Gastroesophageal sphincter (tissue), 3 donors: ENCODE measurements around the gene BCR.

Source experiments
- CTCF ChIP-seq, 4 experiments: fragments of 200-600 bp in 2 of 4; fragments of 450-650 bp in 2 of 4; sonication (generic) in 1 of 4; IDR thresholded peaks; one replicate each; pipeline ENCODE4 v1.5.1; 2017 to 2019; ENCODE audit warnings: antibody characterized with exemption in 4 of 4, mild to moderate bottlenecking in 2 of 4, moderate library complexity in 2 of 4
- EP300 ChIP-seq: sonication (generic); formaldehyde crosslinking; IDR thresholded peaks from one replicate; pipeline ENCODE4 v1.6.1; 2017; ENCODE audit warnings: antibody characterized with exemption, mild to moderate bottlenecking
- POLR2A ChIP-seq, 2 donors: fragments of 450-650 bp; IDR thresholded peaks; one replicate each; pipeline ENCODE4 v1.6.1; 2017; ENCODE audit warnings: antibody characterized with exemption in 2 of 2, mild to moderate bottlenecking in 2 of 2, moderate library complexity in 1 of 2

GRCh38 chr22:23222033-23222792 lies 41.9 kb downstream of the BCR start:
- no peak for TF ChIP-seq POLR2A (IDR thresholded peaks at IDR 0.05)
- TF ChIP-seq CTCF (IDR thresholded peaks at IDR 0.05) = no peak
- TF ChIP-seq EP300 = no peak
